ENCODE measurements around the gene CDK9. TPM values are rescaled to one million over a fixed set of nuclear protein-coding genes. Genes with fewer than 3 reads are reported as not detected.
"Not testable (repeated sequence)": the region's sequence is repeated elsewhere in the genome, so short reads cannot be mapped to it uniquely, and the experiment has no call there.

CDK9 gene
- 55.5 TPM for total RNA-seq

- ATAC-seq (peak; percentile 69), DNase-seq (ENCODE audit: low spot score) (peak; percentile 92)
These were observed at the start of gene CDK9 for GRCh38 chr9:127785933-127786772. Gene CDK9, plus strand, starts transcription at chr9:127786034. Its CDS starts 115 bp downstream, at chr9:127786149.

- DNase-seq (ENCODE audit: low spot score), result no peak
- ATAC-seq, result no peak
These were observed 47.2 kb upstream of the CDK9 start for GRCh38 chr9:127738666-127739065.

GRCh38 chr9:127739614-127740330, 46.1 kb upstream of the CDK9 start:
- no peak for DNase-seq (ENCODE audit: low spot score)

GRCh38 chr9:127741831-127742434, 43.9 kb upstream of the CDK9 start:
- peak; percentile 62 for ATAC-seq
- no peak for DNase-seq (ENCODE audit: low spot score)

More at GRCh38 chr9:127739614-127740330, 46.1 kb upstream of the CDK9 start:
- ATAC-seq, result no peak

GRCh38 chr9:127742435-127743088, 43.3 kb upstream of the CDK9 start:
- ATAC-seq (no peak), DNase-seq (ENCODE audit: low spot score) (no peak)

GRCh38 chr9:127744398-127745110, 41.3 kb upstream of the CDK9 start:
- no peak for ATAC-seq
- no peak for DNase-seq (ENCODE audit: low spot score)

- DNase-seq (ENCODE audit: low spot score), result no peak
- ATAC-seq, result no peak
These were observed 38.8 kb upstream of the CDK9 start for GRCh38 chr9:127746959-127747569.

- ATAC-seq (no peak), DNase-seq (ENCODE audit: low spot score) (no peak)
These were observed 36.6 kb upstream of the CDK9 start for GRCh38 chr9:127749090-127749787.

GRCh38 chr9:127751269-127752054, 34.4 kb upstream of the CDK9 start:
- DNase-seq (ENCODE audit: low spot score) (no peak), ATAC-seq (peak; percentile 64)

GRCh38 chr9:127753148-127753547, 32.7 kb upstream of the CDK9 start:
- ATAC-seq, result no peak
- DNase-seq (ENCODE audit: low spot score), result no peak

GRCh38 chr9:127753622-127754021, 32.2 kb upstream of the CDK9 start:
- DNase-seq (ENCODE audit: low spot score), result no peak
- no peak for ATAC-seq

- ATAC-seq, result no peak
These were observed 31.5 kb upstream of the CDK9 start for GRCh38 chr9:127754099-127755060.

GRCh38 chr9:127755061-127756060, 30.5 kb upstream of the CDK9 start:
- no peak for DNase-seq (ENCODE audit: low spot score)
- no peak for ATAC-seq

More at GRCh38 chr9:127754099-127755060, 31.5 kb upstream of the CDK9 start:
- DNase-seq (ENCODE audit: low spot score), result no peak

- no peak for DNase-seq (ENCODE audit: low spot score)
These were observed 29.6 kb upstream of the CDK9 start for GRCh38 chr9:127756233-127756632.

GRCh38 chr9:127756776-127757175, 29.1 kb upstream of the CDK9 start:
- ATAC-seq; DNase-seq (ENCODE audit: low spot score): not testable (repeated sequence)

More at GRCh38 chr9:127756233-127756632, 29.6 kb upstream of the CDK9 start:
- ATAC-seq, result no peak

GRCh38 chr9:127758843-127759242, 27.0 kb upstream of the CDK9 start:
- ATAC-seq, result no peak
- DNase-seq (ENCODE audit: low spot score), result no peak
